Endothelial cell of umbilical vein (primary cell): Measurements from ENCODE around the gene ZMIZ1.

Experiments
- POLR2AphosphoS5 ChIP-seq: IDR thresholded peaks from 2 replicates; pipeline ENCODE4 v1.6.1; 2012; ENCODE audit warnings: low read depth, mild to moderate bottlenecking, control low read depth, low read length, moderate library complexity; ENCODE audit not compliant: insufficient read depth
- TF ChIP-seq, protein P1 (sequence below), 2 donors: IDR thresholded peaks; 1 replicate in 1 of 2; 2 replicates in 1 of 2; pipeline ENCODE4 v1.5.1; 2011; ENCODE audit warnings: low read length in 2 of 2, mild to moderate bottlenecking in 2 of 2, moderate library complexity in 2 of 2, control low read depth in 1 of 2, inconsistent platforms in 1 of 2, low read depth in 1 of 2; ENCODE audit not compliant: insufficient read depth in 1 of 2; ENCODE audit errors: extremely low read depth in 1 of 2

DNA sequence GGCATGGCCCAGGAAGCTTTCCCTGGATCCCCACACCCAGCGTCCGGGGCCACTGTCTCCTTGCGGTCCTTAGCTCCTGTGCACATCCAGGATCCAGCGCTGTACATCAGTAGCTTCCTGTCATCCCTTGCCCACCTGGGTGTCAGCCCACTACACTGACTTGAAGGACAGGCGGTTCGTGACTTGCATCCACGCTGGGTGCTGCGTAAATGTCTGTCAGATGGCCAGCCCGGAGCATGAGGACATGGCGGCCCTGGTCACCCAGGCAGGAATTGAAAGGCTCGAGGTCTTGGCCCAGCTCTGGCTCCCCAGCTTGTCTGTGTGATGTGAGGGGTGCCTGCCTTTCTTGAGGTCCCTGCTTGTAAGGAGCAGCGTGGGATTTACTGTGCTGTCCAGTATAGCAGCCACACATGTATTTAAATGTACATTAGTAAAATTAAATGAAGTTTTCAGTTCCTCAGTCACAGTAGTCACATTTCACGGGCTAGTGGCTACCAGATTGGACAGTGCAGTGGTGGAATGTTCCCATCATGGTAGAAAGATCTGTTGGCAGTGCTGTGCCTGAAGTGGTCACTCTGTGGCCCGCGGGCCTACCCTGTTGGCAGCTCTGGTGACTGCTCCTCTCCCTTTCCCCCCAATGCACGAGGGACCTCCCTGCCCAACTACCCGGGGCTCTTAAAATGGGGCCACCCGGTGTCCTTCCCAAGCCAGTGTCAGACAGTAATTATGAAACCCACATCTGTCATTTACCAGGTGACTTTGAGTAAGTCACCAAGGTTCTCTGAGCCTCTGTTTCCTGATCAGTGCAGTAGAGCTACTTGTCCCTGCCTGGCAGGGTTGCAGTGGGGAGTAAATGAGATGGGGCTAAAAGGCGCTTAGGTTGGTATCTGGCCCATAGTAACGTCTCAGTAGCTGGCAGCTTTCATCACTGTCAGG, 180.7 kb downstream of the ZMIZ1 start:
- no peak for TF ChIP-seq POLR2AphosphoS5
- TF ChIP-seq, protein P1, sequence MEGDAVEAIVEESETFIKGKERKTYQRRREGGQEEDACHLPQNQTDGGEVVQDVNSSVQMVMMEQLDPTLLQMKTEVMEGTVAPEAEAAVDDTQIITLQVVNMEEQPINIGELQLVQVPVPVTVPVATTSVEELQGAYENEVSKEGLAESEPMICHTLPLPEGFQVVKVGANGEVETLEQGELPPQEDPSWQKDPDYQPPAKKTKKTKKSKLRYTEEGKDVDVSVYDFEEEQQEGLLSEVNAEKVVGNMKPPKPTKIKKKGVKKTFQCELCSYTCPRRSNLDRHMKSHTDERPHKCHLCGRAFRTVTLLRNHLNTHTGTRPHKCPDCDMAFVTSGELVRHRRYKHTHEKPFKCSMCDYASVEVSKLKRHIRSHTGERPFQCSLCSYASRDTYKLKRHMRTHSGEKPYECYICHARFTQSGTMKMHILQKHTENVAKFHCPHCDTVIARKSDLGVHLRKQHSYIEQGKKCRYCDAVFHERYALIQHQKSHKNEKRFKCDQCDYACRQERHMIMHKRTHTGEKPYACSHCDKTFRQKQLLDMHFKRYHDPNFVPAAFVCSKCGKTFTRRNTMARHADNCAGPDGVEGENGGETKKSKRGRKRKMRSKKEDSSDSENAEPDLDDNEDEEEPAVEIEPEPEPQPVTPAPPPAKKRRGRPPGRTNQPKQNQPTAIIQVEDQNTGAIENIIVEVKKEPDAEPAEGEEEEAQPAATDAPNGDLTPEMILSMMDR (IDR thresholded peaks at IDR 0.05; ENCODE audit: extremely low read depth in 1 of 2, insufficient read depth in 1 of 2, low read depth in 1 of 2, low read length in 2 of 2), result no peak
